CD4-positive, alpha-beta T cell treated with Interleukin-17A for 4 hours (primary cell): Measurements from ENCODE around the gene EHBP1L1.
"Not testable (repeated sequence)": the region's sequence is repeated elsewhere in the genome, so short reads cannot be mapped to it uniquely, and the experiment has no call there.

Source experiments
- DNase-seq: peaks from one replicate; pipeline ENCODE4 v3.0.0-alpha.2; 2020; ENCODE audit warnings: mixed read lengths

Gene EHBP1L1

GRCh38 chr11:65637032-65637557 is 61.2 kb downstream of the EHBP1L1 start:
- no peak for DNase-seq

- peak; percentile 80 for DNase-seq
Measured at GRCh38 chr11:65637794-65638419, 62.1 kb downstream of the EHBP1L1 start, which contains the start of gene SIPA1. SIPA1 (plus strand) TSS chr11:65638101; CDS start chr11:65640922, 2,821 bp downstream.

GRCh38 chr11:65639228-65639597 is 63.4 kb downstream of the EHBP1L1 start:
- not testable (repeated sequence) for DNase-seq

- DNase-seq, result peak; percentile 78
Measured at GRCh38 chr11:65639623-65640482, 64.0 kb downstream of the EHBP1L1 start.

- peak; percentile 64 for DNase-seq
Measured at GRCh38 chr11:65640483-65641296, 64.8 kb downstream of the EHBP1L1 start.

- DNase-seq, result no peak
Measured at GRCh38 chr11:65641297-65642013, 65.6 kb downstream of the EHBP1L1 start.
